ENCODE measurements around the gene IGSF11. TPM values are rescaled to one million over a fixed set of nuclear protein-coding genes. Genes with fewer than 3 reads are reported as not detected.
A peak's percentile ranks its signal among the peaks of the same experiment; 100 is the strongest.

Gene IGSF11
- total RNA-seq, 4 donors from 2014 or later: 0.09 to 8.8 (median 0.47) TPM

DNA sequence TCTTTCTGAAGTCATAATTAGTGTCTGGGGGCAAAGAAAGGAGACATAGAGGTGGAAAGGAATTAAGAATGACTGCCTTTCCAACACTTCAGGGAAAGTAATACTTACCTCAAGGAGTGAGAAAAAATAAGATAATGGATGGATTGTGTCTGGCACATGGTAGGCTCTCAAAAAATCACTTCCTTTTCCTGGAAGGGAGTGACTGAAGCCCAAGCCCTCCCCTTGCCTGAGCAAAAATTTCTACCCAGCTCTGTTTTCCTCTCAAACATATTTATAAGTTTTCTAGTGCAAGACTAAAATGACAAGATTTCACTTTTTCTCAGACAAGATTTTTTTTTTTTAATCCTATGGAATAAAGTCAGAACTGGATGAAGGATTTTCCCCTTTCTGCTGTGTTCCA lies 145.0 kb downstream of the IGSF11 start:
- no peak for TF ChIP-seq POLR2A (IDR thresholded peaks at IDR 0.05)
- TF ChIP-seq CTCF (IDR thresholded peaks at IDR 0.05): no peak

DNA sequence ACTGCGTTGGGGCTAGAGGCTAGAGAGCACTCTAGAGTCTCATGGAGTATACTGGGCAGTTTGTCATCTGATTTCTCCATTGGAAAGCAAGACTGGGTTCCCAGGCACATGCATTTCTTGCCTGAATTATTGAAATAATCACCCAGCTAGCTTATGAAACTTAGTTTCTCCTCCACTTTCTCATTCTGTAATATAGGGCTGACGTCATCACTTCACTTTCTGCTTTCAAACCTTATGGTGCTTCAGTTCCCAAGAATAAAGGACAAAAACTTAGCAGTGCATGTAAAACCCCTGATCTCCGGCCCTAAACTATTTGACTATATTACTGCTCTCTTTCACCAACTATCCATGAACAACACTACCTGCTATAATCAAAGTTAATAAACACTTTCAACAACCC lies 147.9 kb downstream of the IGSF11 start:
- no peak for TF ChIP-seq CTCF (IDR thresholded peaks at IDR 0.05)
- TF ChIP-seq POLR2A (IDR thresholded peaks at IDR 0.05): no peak
- intact Hi-C loops (cut with DNase I): no loop called here
- Histone ChIP-seq H3K4me1 (peaks cover 0 to 4% (median 0%) of the 10 kb centered on the region in 3 donors), H3K4me3 (no peak overlapping the region), H3K36me3 (no peaks in the 10 kb centered on the region), H3K27me3 (peaks cover 0 to 8% (median 0%) of the 10 kb centered on the region in 4 donors), H3K27ac (no peak overlapping the region), H3K9me3 (no peaks in the 10 kb centered on the region)
- whole genome bisulfite sequencing, 2 donors: 73% methylated on average over 3 of the region's 3 CpGs
- no peak for DNase-seq

More for the DNA sequence above, 145.0 kb downstream of the IGSF11 start:
- DNase-seq: no peak
- no peaks in the 10 kb centered on the region for H3K36me3 ChIP-seq
- peaks cover 0 to 8% (median 0%) of the 10 kb centered on the region in 4 donors for H3K27me3 ChIP-seq
- intact Hi-C loops (cut with DNase I): no loop called here
- no peaks in the 10 kb centered on the region for H3K9me3 ChIP-seq
- no peak overlapping the region for H3K4me3 ChIP-seq
- peaks cover 0 to 2% (median 0%) of the 10 kb centered on the region in 3 donors for H3K4me1 ChIP-seq
- no peak overlapping the region for H3K27ac ChIP-seq

DNA sequence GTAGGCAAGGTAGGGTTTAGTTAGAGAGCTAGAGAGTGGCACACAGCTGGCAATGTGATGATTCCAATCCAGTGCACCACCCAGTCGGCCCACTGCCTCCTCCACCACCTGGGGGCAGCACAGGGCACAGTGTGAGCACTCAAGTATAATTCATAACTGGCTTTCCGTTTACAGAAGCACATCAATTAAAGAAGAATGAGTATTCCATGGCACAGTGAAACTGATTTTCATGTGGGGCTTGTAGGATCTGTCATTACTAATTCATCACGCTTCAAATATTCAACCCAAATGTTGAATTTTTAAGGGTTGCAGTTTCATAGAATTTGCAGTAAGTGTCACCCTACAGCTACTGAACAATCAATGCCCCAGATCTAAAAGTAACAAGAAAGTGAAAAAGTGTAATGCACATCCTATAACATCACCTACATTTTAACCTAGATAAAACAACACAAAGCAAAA lies 149.9 kb downstream of the IGSF11 start:
- WGBS, 2 donors: 0% methylated on average over 3 of the region's 3 CpGs
- no peak overlapping the region for H3K4me3 ChIP-seq
- H3K4me1 ChIP-seq: peaks cover 0 to 4% (median 0%) of the 10 kb centered on the region in 3 donors
- no peaks in the 10 kb centered on the region for H3K36me3 ChIP-seq
- DNase-seq: no peak
- intact Hi-C loops (cut with DNase I): loop anchor here (2.0 to 5.0 kb wide), 2 partner anchors 153 to 214 kb away; no protein-coding TSS in a partner anchor
- H3K27ac ChIP-seq: no peak overlapping the region
- peaks cover 0 to 25% (median 0%) of the 10 kb centered on the region in 4 donors for H3K27me3 ChIP-seq
- TF ChIP-seq CTCF (IDR thresholded peaks at IDR 0.05) (peak; percentile 36 to 82 (median 77)), POLR2A (IDR thresholded peaks at IDR 0.05) (no peak)
- H3K9me3 ChIP-seq: no peaks in the 10 kb centered on the region

GRCh38 chr3:118882353-118882947 lies 152.2 kb downstream of the IGSF11 start:
- intact Hi-C loops (cut with DNase I): loop anchor here (5.0 kb wide), 1 partner anchor 155 kb away; no protein-coding TSS in a partner anchor
- TF ChIP-seq POLR2A (IDR thresholded peaks at IDR 0.05): no peak
- TF ChIP-seq CTCF (IDR thresholded peaks at IDR 0.05): peak in 5 of 6 experiments; percentile 66 to 78 (median 75)
- H3K4me3 ChIP-seq: no peak overlapping the region
- no peaks in the 10 kb centered on the region for H3K9me3 ChIP-seq
- no peak for DNase-seq
- peaks cover 0 to 16% (median 0%) of the 10 kb centered on the region in 4 donors for H3K27me3 ChIP-seq
- peaks cover 0 to 4% (median 0%) of the 10 kb centered on the region in 3 donors for H3K4me1 ChIP-seq
- no peak overlapping the region for H3K27ac ChIP-seq
- 64 to 70% methylated on average over 3 of the region's 3 CpGs for WGBS, 2 donors
- H3K36me3 ChIP-seq: no peaks in the 10 kb centered on the region

GRCh38 chr3:118868051-118868450 lies 166.6 kb downstream of the IGSF11 start:
- H3K27me3 ChIP-seq: no peaks in the 10 kb centered on the region
- no peak overlapping the region for H3K27ac ChIP-seq
- TF ChIP-seq POLR2A (IDR thresholded peaks at IDR 0.05): no peak
- no peak for TF ChIP-seq CTCF (IDR thresholded peaks at IDR 0.05)
- H3K4me1 ChIP-seq: peaks cover 0 to 14% (median 0%) of the 10 kb centered on the region in 3 donors
- intact Hi-C loops (cut with DNase I): no loop called here
- no peak for DNase-seq
- peaks cover 0 to 11% (median 10%) of the 10 kb centered on the region in 3 donors for H3K9me3 ChIP-seq
- no peaks in the 10 kb centered on the region for H3K36me3 ChIP-seq
- no peak overlapping the region for H3K4me3 ChIP-seq
